ENCODE measurements around the gene C4B.

Gene C4B

GRCh38 chr6:32069878-32070515, 55.4 kb downstream of the C4B start:
- H3K4me1 ChIP-seq (ENCODE audit: control insufficient read depth, insufficient read depth, low read length) = no peaks in the 10 kb centered on the region
- POLR2A ChIA-PET = no interaction called here
- CTCF ChIA-PET = interaction anchor here (1.2 to 1.8 kb wide), 2 partner anchors 22 to 47 kb away, joined by 3 to 8 read pairs; no protein-coding TSS in a partner anchor
- no peak for TF ChIP-seq MZF1 (tag by site-specific recombination; IDR thresholded peaks at IDR 0.05; ENCODE audit: borderline replicate concordance)
- TF ChIP-seq SCRT1 (tag by site-specific recombination; IDR thresholded peaks at IDR 0.05; ENCODE audit: borderline replicate concordance) = no peak
- TF ChIP-seq ZNF747 (tag by site-specific recombination; IDR thresholded peaks at IDR 0.05) = no peak
- TF ChIP-seq ZNF768 (tag by site-specific recombination; IDR thresholded peaks at IDR 0.05) = no peak
- no peak for TF ChIP-seq SETDB1 (IDR thresholded peaks at IDR 0.05; ENCODE audit: insufficient read length, low read length)
- no peak for TF ChIP-seq ZNF112 (tag by site-specific recombination; IDR thresholded peaks at IDR 0.05)
- TF ChIP-seq ZSCAN5A (tag by site-specific recombination; IDR thresholded peaks at IDR 0.05) = no peak
- no peak for TF ChIP-seq ZNF280C (tag by site-specific recombination; IDR thresholded peaks at IDR 0.05)
- H3K4me3 ChIP-seq (ENCODE audit: low read depth, low read length) = no peak overlapping the region
- H3K36me3 ChIP-seq (ENCODE audit: control insufficient read depth in 2 of 2, insufficient read depth in 1 of 2, low read length in 2 of 2) = no peaks in the 10 kb centered on the region
- H3K27ac ChIP-seq (ENCODE audit: extremely low read depth, low read depth, low read length) = no peak overlapping the region
- H3K9me3 ChIP-seq (ENCODE audit: control insufficient read depth, insufficient read depth, low read depth, low read length) = no peaks in the 10 kb centered on the region

GRCh38 chr6:32070814-32071543, 56.4 kb downstream of the C4B start:
- no peak overlapping the region for H3K4me3 ChIP-seq (ENCODE audit: low read depth, low read length)
- no peaks in the 10 kb centered on the region for H3K9me3 ChIP-seq (ENCODE audit: control insufficient read depth, insufficient read depth, low read depth, low read length)
- H3K36me3 ChIP-seq (ENCODE audit: control insufficient read depth in 2 of 2, insufficient read depth in 1 of 2, low read length in 2 of 2) = no peaks in the 10 kb centered on the region
- H3K4me1 ChIP-seq (ENCODE audit: control insufficient read depth, insufficient read depth, low read length) = no peaks in the 10 kb centered on the region
- TF ChIP-seq ZBTB1 (tag by site-specific recombination; IDR thresholded peaks at IDR 0.05) (no peak), EGR2 (tag by site-specific recombination; IDR thresholded peaks at IDR 0.05; ENCODE audit: low read depth) (no peak), ZIC2 (tag by site-specific recombination; IDR thresholded peaks at IDR 0.05) (peak; percentile 54; the same call in 1 of the 2 replicates), ZNF16 (tag by site-specific recombination; IDR thresholded peaks at IDR 0.05; ENCODE audit: low read depth) (no peak), MZF1 (tag by site-specific recombination; IDR thresholded peaks at IDR 0.05; ENCODE audit: borderline replicate concordance) (no peak), ZNF114 (tag by site-specific recombination; IDR thresholded peaks at IDR 0.05) (no peak), PRDM10 (tag by site-specific recombination; IDR thresholded peaks at IDR 0.05) (no peak)
- POLR2A ChIA-PET = no interaction called here
- CTCF ChIA-PET = interaction anchor here (0.6 to 1.1 kb wide), 3 partner anchors 12 to 22 kb away, joined by 3 to 4 read pairs (median 3); no protein-coding TSS in a partner anchor
- no peak overlapping the region for H3K27ac ChIP-seq (ENCODE audit: extremely low read depth, low read depth, low read length)
